Activated CD8-positive, alpha-beta T cell treated with anti-CD3 and anti-CD28 coated beads for 36 hours (primary cell): ENCODE measurements around the gene ARHGAP1. TPM values are rescaled to one million over a fixed set of nuclear protein-coding genes. Genes with fewer than 3 reads are reported as not detected.

Experiments used
- ATAC-seq: fragments of 200-7000 bp; cut with Tn5 transposase; one replicate; pipeline ENCODE4 v1.10.0; 2021; ENCODE audit warnings: mild to moderate bottlenecking, moderate library complexity
- CTCF ChIA-PET: fragments of 350-600 bp; sonication (Branson Sonifier 250); formaldehyde crosslinking; loops from one replicate; lab custom pipeline; 2021; ENCODE audit warnings: antibody characterized with exemption; lab: Charles Lee
- POLR2A ChIA-PET: fragments of 350-600 bp; sonication (Branson Sonifier 250); formaldehyde crosslinking; loops from one replicate; lab custom pipeline; 2021; ENCODE audit warnings: antibody characterized with exemption; lab: Charles Lee
- DNase-seq: peaks from one replicate; pipeline ENCODE4 v3.0.0-alpha.2; 2020
- H3K27ac Mint-ChIP-seq: one replicate; pipeline ENCODE4 v1.8.0; 2021; ENCODE audit warnings: mild to moderate bottlenecking, mixed read lengths
- H3K27me3 Mint-ChIP-seq: one replicate; pipeline ENCODE4 v1.8.0; 2021; ENCODE audit warnings: mixed read lengths
- H3K36me3 Mint-ChIP-seq: one replicate; pipeline ENCODE4 v1.8.0; 2021; ENCODE audit warnings: low read depth, mixed read lengths
- H3K4me1 Mint-ChIP-seq: one replicate; pipeline ENCODE4 v1.8.0; 2021; ENCODE audit warnings: low read depth, mixed read lengths
- H3K4me3 Mint-ChIP-seq: one replicate; pipeline ENCODE4 v1.8.0; 2021; ENCODE audit warnings: mild to moderate bottlenecking, moderate library complexity, mixed read lengths
- H3K9me3 Mint-ChIP-seq: one replicate; pipeline ENCODE4 v1.8.0; 2021; ENCODE audit warnings: mixed read lengths
- intact Hi-C: fragments of 100-400 bp; cut with micrococcal nuclease; formaldehyde crosslinking; loops from one replicate; pipeline ENCODE4 v1.10.0; 2022
- total RNA-seq, 2 experiments: library from RNA; stranded (reverse); gene quantifications; one replicate each; pipeline ENCODE4 v1.2.3, GENCODE V29; 2021
- TF ChIP-seq, protein P1 (sequence below): fragments of 200-600 bp; IDR thresholded peaks from one replicate; pipeline ENCODE4 v1.8.0; 2022; ENCODE audit warnings: antibody characterized with exemption, mild to moderate bottlenecking

The ARHGAP1 gene
- total RNA-seq, 2 experiments from 2014 or later, result 32.7 to 34.5 TPM

GRCh38 chr11:46667043-46667481 is 33.4 kb downstream of the ARHGAP1 start:
- ChIA-PET POLR2A (no interaction called here), CTCF (no interaction called here)
- no peak overlapping the region for H3K4me3 Mint-ChIP-seq
- peaks cover 19% of the 10 kb centered on the region for H3K36me3 Mint-ChIP-seq
- no peaks in the 10 kb centered on the region for H3K9me3 Mint-ChIP-seq
- TF ChIP-seq, protein P1, sequence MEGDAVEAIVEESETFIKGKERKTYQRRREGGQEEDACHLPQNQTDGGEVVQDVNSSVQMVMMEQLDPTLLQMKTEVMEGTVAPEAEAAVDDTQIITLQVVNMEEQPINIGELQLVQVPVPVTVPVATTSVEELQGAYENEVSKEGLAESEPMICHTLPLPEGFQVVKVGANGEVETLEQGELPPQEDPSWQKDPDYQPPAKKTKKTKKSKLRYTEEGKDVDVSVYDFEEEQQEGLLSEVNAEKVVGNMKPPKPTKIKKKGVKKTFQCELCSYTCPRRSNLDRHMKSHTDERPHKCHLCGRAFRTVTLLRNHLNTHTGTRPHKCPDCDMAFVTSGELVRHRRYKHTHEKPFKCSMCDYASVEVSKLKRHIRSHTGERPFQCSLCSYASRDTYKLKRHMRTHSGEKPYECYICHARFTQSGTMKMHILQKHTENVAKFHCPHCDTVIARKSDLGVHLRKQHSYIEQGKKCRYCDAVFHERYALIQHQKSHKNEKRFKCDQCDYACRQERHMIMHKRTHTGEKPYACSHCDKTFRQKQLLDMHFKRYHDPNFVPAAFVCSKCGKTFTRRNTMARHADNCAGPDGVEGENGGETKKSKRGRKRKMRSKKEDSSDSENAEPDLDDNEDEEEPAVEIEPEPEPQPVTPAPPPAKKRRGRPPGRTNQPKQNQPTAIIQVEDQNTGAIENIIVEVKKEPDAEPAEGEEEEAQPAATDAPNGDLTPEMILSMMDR, result no peak
- no peak for ATAC-seq
- H3K4me1 Mint-ChIP-seq, result peaks cover 22% of the 10 kb centered on the region
- H3K27me3 Mint-ChIP-seq, result no peaks in the 10 kb centered on the region
- H3K27ac Mint-ChIP-seq, result no peak overlapping the region
- DNase-seq, result no peak
- intact Hi-C loops, result no loop called here

GRCh38 chr11:46666516-46666915 is 33.9 kb downstream of the ARHGAP1 start:
- Mint-ChIP-seq H3K4me3 (no peak overlapping the region), H3K27ac (no peak overlapping the region), H3K4me1 (peaks cover 18% of the 10 kb centered on the region), H3K36me3 (peaks cover 17% of the 10 kb centered on the region), H3K27me3 (no peaks in the 10 kb centered on the region), H3K9me3 (no peaks in the 10 kb centered on the region)
- ATAC-seq, result no peak
- ChIA-PET CTCF (no interaction called here), POLR2A (no interaction called here)
- intact Hi-C loops, result no loop called here
- TF ChIP-seq, protein P1, result no peak
- no peak for DNase-seq

DNA sequence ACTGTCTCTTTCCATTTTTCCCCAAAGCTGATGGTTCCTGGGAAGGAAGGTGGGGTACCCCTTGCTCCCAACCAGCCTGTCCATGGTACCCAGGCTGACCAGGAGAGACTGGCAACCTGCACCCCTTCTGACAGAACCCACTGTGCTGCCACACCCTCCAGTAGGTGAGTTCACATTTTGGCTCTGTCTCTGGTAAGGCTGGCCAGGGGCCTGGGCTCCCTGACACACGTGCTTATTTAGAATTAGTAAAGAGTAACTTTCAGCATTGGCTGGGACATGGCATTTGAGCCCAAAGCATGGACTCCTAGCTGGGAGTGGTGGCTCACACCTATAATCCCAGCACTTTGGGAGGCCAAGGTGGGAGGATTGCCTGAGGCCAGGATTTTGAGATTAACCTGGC is 35.1 kb downstream of the ARHGAP1 start:
- no peak for ATAC-seq
- H3K36me3 Mint-ChIP-seq, result peaks cover 17% of the 10 kb centered on the region
- TF ChIP-seq, protein P1, result no peak
- H3K4me1 Mint-ChIP-seq, result peaks cover 9% of the 10 kb centered on the region
- no peak overlapping the region for H3K27ac Mint-ChIP-seq
- H3K9me3 Mint-ChIP-seq, result no peaks in the 10 kb centered on the region
- H3K27me3 Mint-ChIP-seq, result no peaks in the 10 kb centered on the region
- POLR2A ChIA-PET, result interaction anchor here (0.9 kb wide), 1 partner anchor 33 kb away, joined by 3 read pairs; no protein-coding TSS in a partner anchor
- intact Hi-C loops, result no loop called here
- DNase-seq, result no peak
- CTCF ChIA-PET, result no interaction called here
- H3K4me3 Mint-ChIP-seq, result no peak overlapping the region

GRCh38 chr11:46664612-46665011 is 35.8 kb downstream of the ARHGAP1 start:
- H3K36me3 Mint-ChIP-seq, result peaks cover 17% of the 10 kb centered on the region
- H3K9me3 Mint-ChIP-seq, result no peaks in the 10 kb centered on the region
- CTCF ChIA-PET, result no interaction called here
- ATAC-seq (no peak), DNase-seq (no peak)
- no peaks in the 10 kb centered on the region for H3K27me3 Mint-ChIP-seq
- intact Hi-C loops, result no loop called here
- no peak overlapping the region for H3K4me3 Mint-ChIP-seq
- POLR2A ChIA-PET, result interaction anchor here (0.9 kb wide), 1 partner anchor 32 kb away, joined by 3 read pairs; no protein-coding TSS in a partner anchor
- peaks cover 4% of the 10 kb centered on the region for H3K4me1 Mint-ChIP-seq
- H3K27ac Mint-ChIP-seq, result no peak overlapping the region
- TF ChIP-seq, protein P1, result no peak

- Mint-ChIP-seq H3K27ac (no peak overlapping the region), H3K4me3 (no peak overlapping the region), H3K36me3 (peaks cover 23% of the 10 kb centered on the region), H3K27me3 (no peaks in the 10 kb centered on the region), H3K4me1 (no peaks in the 10 kb centered on the region), H3K9me3 (no peaks in the 10 kb centered on the region)
- TF ChIP-seq, protein P1, result no peak
- CTCF ChIA-PET, result interaction anchor here (1.5 kb wide), 1 partner anchor 46 kb away, joined by 3 read pairs; the partner anchor contains the start of genes ATG13 and HARBI1
- no peak for ATAC-seq
- no peak for DNase-seq
- POLR2A ChIA-PET, result interaction anchor here (0.8 kb wide), 1 partner anchor 172 kb away, joined by 3 read pairs; no protein-coding TSS in a partner anchor
- intact Hi-C loops, result no loop called here
These were observed 37.0 kb downstream of the ARHGAP1 start for GRCh38 chr11:46663277-46663940.
